WTC11 (cell line): Measurements from ENCODE around the gene PRKD1.

Experiments used
- GABPB1 ChIP-seq: sonication (generic); formaldehyde crosslinking; IDR thresholded peaks from 2 replicates; pipeline ENCODE4 v1.8.1; 2023; ENCODE audit warnings: mild to moderate bottlenecking, missing genetic modification reagents
- NFE2L1 ChIP-seq: sonication (generic); formaldehyde crosslinking; IDR thresholded peaks from 2 replicates; pipeline ENCODE4 v1.8.1; 2023; ENCODE audit warnings: missing genetic modification reagents
- ZNF121 ChIP-seq: sonication (generic); formaldehyde crosslinking; IDR thresholded peaks from 2 replicates; pipeline ENCODE4 v1.8.0; 2023; ENCODE audit warnings: missing genetic modification reagents
- ZNF317 ChIP-seq: sonication (generic); formaldehyde crosslinking; IDR thresholded peaks from 2 replicates; pipeline ENCODE4 v1.8.1; 2023; ENCODE audit warnings: low read depth, mild to moderate bottlenecking, moderate library complexity, missing genetic modification reagents, borderline replicate concordance
- TF ChIP-seq, protein P1 (sequence below): sonication (generic); formaldehyde crosslinking; IDR thresholded peaks from 2 replicates; pipeline ENCODE4 v1.8.1; 2022; ENCODE audit warnings: low read depth, mild to moderate bottlenecking, moderate library complexity, missing genetic modification reagents, borderline replicate concordance
- TF ChIP-seq, protein P2 (sequence below): sonication (generic); formaldehyde crosslinking; IDR thresholded peaks from 2 replicates; pipeline ENCODE4 v1.8.0; 2022; ENCODE audit warnings: mild to moderate bottlenecking, missing genetic modification reagents
- TF ChIP-seq, protein P3 (sequence below): fragments of 250-450 bp; sonication (Bioruptor Pico); IDR thresholded peaks from 2 replicates; pipeline ENCODE4 v1.9.0; 2021; ENCODE audit warnings: mild to moderate bottlenecking, borderline replicate concordance
- TF ChIP-seq, protein P4 (sequence below): fragments of 200-600 bp; IDR thresholded peaks from 2 replicates; pipeline ENCODE4 v1.8.0; 2022; ENCODE audit warnings: antibody characterized with exemption

DNA sequence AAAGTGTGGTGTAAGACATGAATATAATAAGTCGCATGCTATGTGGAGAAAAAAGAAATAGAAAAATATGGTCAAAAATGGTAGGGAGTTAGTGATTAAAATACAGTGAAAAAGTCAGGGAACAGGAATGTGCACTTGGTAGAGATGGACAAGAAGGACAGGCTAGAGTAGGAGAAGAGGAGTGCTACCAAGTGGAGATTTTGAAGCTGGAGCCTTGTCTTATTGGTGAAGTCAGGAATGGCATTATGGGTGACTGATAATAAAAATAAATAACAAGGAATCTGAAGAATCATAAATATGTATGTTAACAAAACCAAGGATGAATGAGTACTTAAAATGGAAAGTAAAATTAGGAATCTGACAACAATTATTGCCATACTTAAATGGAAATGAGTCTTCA, 204.8 kb downstream of the PRKD1 start:
- TF ChIP-seq, protein P1, sequence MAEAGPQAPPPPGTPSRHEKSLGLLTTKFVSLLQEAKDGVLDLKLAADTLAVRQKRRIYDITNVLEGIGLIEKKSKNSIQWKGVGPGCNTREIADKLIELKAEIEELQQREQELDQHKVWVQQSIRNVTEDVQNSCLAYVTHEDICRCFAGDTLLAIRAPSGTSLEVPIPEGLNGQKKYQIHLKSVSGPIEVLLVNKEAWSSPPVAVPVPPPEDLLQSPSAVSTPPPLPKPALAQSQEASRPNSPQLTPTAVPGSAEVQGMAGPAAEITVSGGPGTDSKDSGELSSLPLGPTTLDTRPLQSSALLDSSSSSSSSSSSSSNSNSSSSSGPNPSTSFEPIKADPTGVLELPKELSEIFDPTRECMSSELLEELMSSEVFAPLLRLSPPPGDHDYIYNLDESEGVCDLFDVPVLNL (CRISPR knock-in tag) = no peak
- TF ChIP-seq, protein P2, sequence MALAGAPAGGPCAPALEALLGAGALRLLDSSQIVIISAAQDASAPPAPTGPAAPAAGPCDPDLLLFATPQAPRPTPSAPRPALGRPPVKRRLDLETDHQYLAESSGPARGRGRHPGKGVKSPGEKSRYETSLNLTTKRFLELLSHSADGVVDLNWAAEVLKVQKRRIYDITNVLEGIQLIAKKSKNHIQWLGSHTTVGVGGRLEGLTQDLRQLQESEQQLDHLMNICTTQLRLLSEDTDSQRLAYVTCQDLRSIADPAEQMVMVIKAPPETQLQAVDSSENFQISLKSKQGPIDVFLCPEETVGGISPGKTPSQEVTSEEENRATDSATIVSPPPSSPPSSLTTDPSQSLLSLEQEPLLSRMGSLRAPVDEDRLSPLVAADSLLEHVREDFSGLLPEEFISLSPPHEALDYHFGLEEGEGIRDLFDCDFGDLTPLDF (CRISPR knock-in tag) = no peak
- TF ChIP-seq NFE2L1 (CRISPR knock-in tag) = no peak
- TF ChIP-seq, protein P3, sequence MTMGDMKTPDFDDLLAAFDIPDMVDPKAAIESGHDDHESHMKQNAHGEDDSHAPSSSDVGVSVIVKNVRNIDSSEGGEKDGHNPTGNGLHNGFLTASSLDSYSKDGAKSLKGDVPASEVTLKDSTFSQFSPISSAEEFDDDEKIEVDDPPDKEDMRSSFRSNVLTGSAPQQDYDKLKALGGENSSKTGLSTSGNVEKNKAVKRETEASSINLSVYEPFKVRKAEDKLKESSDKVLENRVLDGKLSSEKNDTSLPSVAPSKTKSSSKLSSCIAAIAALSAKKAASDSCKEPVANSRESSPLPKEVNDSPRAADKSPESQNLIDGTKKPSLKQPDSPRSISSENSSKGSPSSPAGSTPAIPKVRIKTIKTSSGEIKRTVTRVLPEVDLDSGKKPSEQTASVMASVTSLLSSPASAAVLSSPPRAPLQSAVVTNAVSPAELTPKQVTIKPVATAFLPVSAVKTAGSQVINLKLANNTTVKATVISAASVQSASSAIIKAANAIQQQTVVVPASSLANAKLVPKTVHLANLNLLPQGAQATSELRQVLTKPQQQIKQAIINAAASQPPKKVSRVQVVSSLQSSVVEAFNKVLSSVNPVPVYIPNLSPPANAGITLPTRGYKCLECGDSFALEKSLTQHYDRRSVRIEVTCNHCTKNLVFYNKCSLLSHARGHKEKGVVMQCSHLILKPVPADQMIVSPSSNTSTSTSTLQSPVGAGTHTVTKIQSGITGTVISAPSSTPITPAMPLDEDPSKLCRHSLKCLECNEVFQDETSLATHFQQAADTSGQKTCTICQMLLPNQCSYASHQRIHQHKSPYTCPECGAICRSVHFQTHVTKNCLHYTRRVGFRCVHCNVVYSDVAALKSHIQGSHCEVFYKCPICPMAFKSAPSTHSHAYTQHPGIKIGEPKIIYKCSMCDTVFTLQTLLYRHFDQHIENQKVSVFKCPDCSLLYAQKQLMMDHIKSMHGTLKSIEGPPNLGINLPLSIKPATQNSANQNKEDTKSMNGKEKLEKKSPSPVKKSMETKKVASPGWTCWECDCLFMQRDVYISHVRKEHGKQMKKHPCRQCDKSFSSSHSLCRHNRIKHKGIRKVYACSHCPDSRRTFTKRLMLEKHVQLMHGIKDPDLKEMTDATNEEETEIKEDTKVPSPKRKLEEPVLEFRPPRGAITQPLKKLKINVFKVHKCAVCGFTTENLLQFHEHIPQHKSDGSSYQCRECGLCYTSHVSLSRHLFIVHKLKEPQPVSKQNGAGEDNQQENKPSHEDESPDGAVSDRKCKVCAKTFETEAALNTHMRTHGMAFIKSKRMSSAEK = no peak
- TF ChIP-seq, protein P4, sequence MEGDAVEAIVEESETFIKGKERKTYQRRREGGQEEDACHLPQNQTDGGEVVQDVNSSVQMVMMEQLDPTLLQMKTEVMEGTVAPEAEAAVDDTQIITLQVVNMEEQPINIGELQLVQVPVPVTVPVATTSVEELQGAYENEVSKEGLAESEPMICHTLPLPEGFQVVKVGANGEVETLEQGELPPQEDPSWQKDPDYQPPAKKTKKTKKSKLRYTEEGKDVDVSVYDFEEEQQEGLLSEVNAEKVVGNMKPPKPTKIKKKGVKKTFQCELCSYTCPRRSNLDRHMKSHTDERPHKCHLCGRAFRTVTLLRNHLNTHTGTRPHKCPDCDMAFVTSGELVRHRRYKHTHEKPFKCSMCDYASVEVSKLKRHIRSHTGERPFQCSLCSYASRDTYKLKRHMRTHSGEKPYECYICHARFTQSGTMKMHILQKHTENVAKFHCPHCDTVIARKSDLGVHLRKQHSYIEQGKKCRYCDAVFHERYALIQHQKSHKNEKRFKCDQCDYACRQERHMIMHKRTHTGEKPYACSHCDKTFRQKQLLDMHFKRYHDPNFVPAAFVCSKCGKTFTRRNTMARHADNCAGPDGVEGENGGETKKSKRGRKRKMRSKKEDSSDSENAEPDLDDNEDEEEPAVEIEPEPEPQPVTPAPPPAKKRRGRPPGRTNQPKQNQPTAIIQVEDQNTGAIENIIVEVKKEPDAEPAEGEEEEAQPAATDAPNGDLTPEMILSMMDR = no peak
- TF ChIP-seq ZNF121 (CRISPR knock-in tag) = no peak
- TF ChIP-seq GABPB1 = no peak
- no peak for TF ChIP-seq ZNF317
